K562 (cell line): ENCODE data around the gene CASP9. TPM values are rescaled to one million over a fixed set of nuclear protein-coding genes. Genes with fewer than 3 reads are reported as not detected.

Experiments
- ATAC-seq: fragments of 200-7000 bp; cut with Tn5 transposase; 3 replicates; pipeline ENCODE4 v1.9.1; 2020; ENCODE audit warnings: moderate library complexity
- BruUV-seq: library from RNA; stranded (reverse); fragments of 400-500 nt; replicated peaks from 2 replicates; lab custom pipeline; 2021; lab: Mats Ljungman, UMichigan
- CTCF ChIA-PET: fragments of 300-600 bp; formaldehyde crosslinking; extraction: SDS; loops from one replicate; lab custom pipeline; 2021; ENCODE audit warnings: low intra/inter-chr PET ratio; lab: Yijun Ruan, JAX
- POLR2A ChIA-PET: fragments of 300-600, 350-650 bp; sonication (Branson Sonifier 250); formaldehyde crosslinking; extraction: SDS; loops from one replicate; lab custom pipeline; 2021; ENCODE audit warnings: antibody characterized with exemption, inconsistent platforms; lab: Yijun Ruan, JAX
- DNase-seq, 4 experiments: peaks; one replicate each; pipeline versions ENCODE4 v3.0.0 to v3.0.0-alpha.2; 2011 to 2018; ENCODE audit warnings: low spot score in 3 of 4, mixed read lengths in 3 of 4; ENCODE audit errors: extremely low read depth in 1 of 4
- FAIRE-seq: peaks from 2 replicates; lab custom pipeline; 2011; peaks lifted over from hg19 to GRCh38; lab: Jason Lieb, UNC
- H2AFZ ChIP-seq: 2 replicates; pipeline ENCODE4 v1.6.0; 2011; ENCODE audit warnings: low read depth, low read length, control low read depth, inconsistent platforms
- H3K27ac ChIP-seq: fragments of 200-600 bp; 3 replicates; pipeline ENCODE4 v1.8.0; 2011; ENCODE audit warnings: low read depth, mild to moderate bottlenecking, control low read depth, inconsistent platforms, low read length, moderate library complexity, mixed read lengths; ENCODE audit errors: extremely low read depth
- H3K27me3 ChIP-seq, 2 experiments: fragments of 300-600 bp in 1 of 2; 2 replicates in 1 of 2; 3 replicates in 1 of 2; pipeline versions ENCODE4 v1.6.0 to v1.8.0; 2011; ENCODE audit warnings: inconsistent platforms in 2 of 2, low read length in 2 of 2, mild to moderate bottlenecking in 1 of 2, mixed read lengths in 1 of 2, moderate library complexity in 1 of 2; ENCODE audit not compliant: control insufficient read depth in 2 of 2, insufficient read depth in 2 of 2
- H3K36me3 ChIP-seq: fragments of 300-600 bp; 3 replicates; pipeline ENCODE4 v1.8.0; 2011; ENCODE audit warnings: mild to moderate bottlenecking, low read length, inconsistent platforms; ENCODE audit not compliant: control insufficient read depth, insufficient read depth
- H3K4me1 ChIP-seq, 2 experiments: fragments of 200-600 bp in 1 of 2; replicated peaks in 1 of 2; 2 replicates in 1 of 2; 3 replicates in 1 of 2; pipeline versions ENCODE4 v1.5.1 to v1.8.0; 2011; ENCODE audit warnings: inconsistent platforms in 2 of 2, low read length in 2 of 2, mild to moderate bottlenecking in 1 of 2, mixed read lengths in 1 of 2, moderate library complexity in 1 of 2; ENCODE audit not compliant: control insufficient read depth in 2 of 2, insufficient read depth in 2 of 2
- H3K4me2 ChIP-seq: 2 replicates; pipeline ENCODE4 v1.6.1; 2011; ENCODE audit warnings: low read length, control low read depth, inconsistent platforms, mixed read lengths; ENCODE audit not compliant: insufficient read depth
- H3K4me3 ChIP-seq: fragments of 200-600 bp; sonication (generic), shearing (Covaris generic); 2 replicates; pipeline ENCODE4 v1.5.1; 2016; ENCODE audit warnings: control low read depth, inconsistent platforms
- H3K79me2 ChIP-seq: fragments of 200-600 bp; 3 replicates; pipeline ENCODE4 v1.8.0; 2011; ENCODE audit warnings: low read length, inconsistent platforms; ENCODE audit not compliant: control insufficient read depth, insufficient read depth
- H3K9ac ChIP-seq, 2 experiments: 2 replicates each; pipeline versions ENCODE4 v1.6.0 to v1.6.1; 2011; ENCODE audit warnings: low read depth in 2 of 2, low read length in 2 of 2, control low read depth in 1 of 2, inconsistent platforms in 1 of 2, mild to moderate bottlenecking in 1 of 2, mixed read lengths in 1 of 2; ENCODE audit not compliant: insufficient read depth in 1 of 2
- H3K9me1 ChIP-seq: one replicate; pipeline ENCODE4 v1.6.0; 2011; ENCODE audit warnings: inconsistent platforms, mild to moderate bottlenecking, low read length, moderate library complexity; ENCODE audit not compliant: control insufficient read depth, insufficient read depth
- H3K9me3 ChIP-seq: replicated peaks from 2 replicates; pipeline ENCODE4 v1.5.1; 2011; ENCODE audit warnings: low read depth, low read length, inconsistent platforms; ENCODE audit not compliant: control insufficient read depth, insufficient read depth
- H4K20me1 ChIP-seq: replicated peaks from 2 replicates; pipeline ENCODE4 v1.6.1; 2011; ENCODE audit warnings: low read length, inconsistent platforms, mixed read lengths; ENCODE audit not compliant: control insufficient read depth, insufficient read depth
- CBX3 ChIP-seq, 2 experiments: IDR thresholded peaks; 1 replicate in 1 of 2; 2 replicates in 1 of 2; pipeline ENCODE4 v1.6.1; 2012; ENCODE audit warnings: inconsistent platforms in 2 of 2, low read length in 2 of 2, borderline replicate concordance in 1 of 2, control low read depth in 1 of 2
- CCAR2 ChIP-seq: fragments of 200-400 bp; formaldehyde crosslinking; IDR thresholded peaks from 2 replicates; pipeline ENCODE4 v1.6.1; 2017; ENCODE audit warnings: mild to moderate bottlenecking, low read depth, low read length
- CEBPB ChIP-seq: fragments of 450-650 bp; IDR thresholded peaks from 2 replicates; pipeline ENCODE4 v1.6.1; 2016; ENCODE audit warnings: missing genetic modification characterization, missing compliant biosample characterization
- CREB5 ChIP-seq: fragments of 250-450 bp; sonication (Bioruptor Pico); IDR thresholded peaks from 2 replicates; pipeline ENCODE4 v1.5.0; 2020; ENCODE audit warnings: mild to moderate bottlenecking
- EP300 ChIP-seq: IDR thresholded peaks from 2 replicates; pipeline ENCODE4 v1.6.1; 2012; ENCODE audit warnings: low read length, improper control_type of control experiment
- ERF ChIP-seq: fragments of 450-650 bp; formaldehyde crosslinking; IDR thresholded peaks from 2 replicates; pipeline ENCODE4 v1.4.0; 2020; ENCODE audit warnings: mild to moderate bottlenecking, mixed read lengths
- HDAC6 ChIP-seq: IDR thresholded peaks from 2 replicates; pipeline ENCODE4 v1.6.1; 2012; ENCODE audit warnings: low read depth, mild to moderate bottlenecking, control low read depth, inconsistent platforms, low read length, moderate library complexity
- HLTF ChIP-seq: fragments of 450-650 bp; IDR thresholded peaks from 2 replicates; pipeline ENCODE4 v1.6.1; 2016
- HNRNPLL ChIP-seq: fragments of 200-400 bp; formaldehyde crosslinking; IDR thresholded peaks from 2 replicates; pipeline ENCODE4 v1.6.1; 2017; ENCODE audit warnings: low read length, low read depth, mild to moderate bottlenecking; ENCODE audit not compliant: poor library complexity, severe bottlenecking
- KAT8 ChIP-seq: fragments of 450-650 bp; IDR thresholded peaks from 2 replicates; pipeline ENCODE4 v1.6.1; 2016; ENCODE audit warnings: low read depth, mild to moderate bottlenecking
- MIER1 ChIP-seq: fragments of 450-650 bp; IDR thresholded peaks from 2 replicates; pipeline ENCODE4 v1.6.1; 2016; ENCODE audit warnings: antibody characterized with exemption, mild to moderate bottlenecking, low read depth
- MXI1 ChIP-seq: IDR thresholded peaks from 2 replicates; pipeline ENCODE4 v1.6.1; 2011; ENCODE audit warnings: low read depth, mild to moderate bottlenecking, improper control_type of control experiment, low read length
- NFE2 ChIP-seq: IDR thresholded peaks from 2 replicates; pipeline ENCODE4 v1.6.1; 2014; ENCODE audit warnings: antibody characterized with exemption, low read depth
- SMARCA5 ChIP-seq: fragments of 450-650 bp; IDR thresholded peaks from 2 replicates; pipeline ENCODE4 v1.6.1; 2016
- ZC3H4 ChIP-seq: sonication (generic); formaldehyde crosslinking; IDR thresholded peaks from 2 replicates; pipeline ENCODE4 v1.9.0; 2021; ENCODE audit warnings: missing genetic modification reagents, borderline replicate concordance
- ZNF699 ChIP-seq: fragments of 250-450 bp; sonication (Bioruptor Pico); IDR thresholded peaks from 2 replicates; pipeline ENCODE4 v1.8.0; 2021; ENCODE audit warnings: mild to moderate bottlenecking, moderate library complexity; ENCODE audit not compliant: insufficient replicate concordance
- WGBS: fragments of 100-300 bp; shearing (Covaris generic); methylation state at CpG from one replicate; pipeline ENCODE4 v1.1.6; 2016; ENCODE audit warnings: low coverage, mixed read lengths; ENCODE audit not compliant: insufficient coverage; ENCODE audit errors: missing lambda C conversion rate; 5-methylcytosine and 5-hydroxymethylcytosine counted together
- in situ Hi-C: fragments of 300-500 bp; cut with MboI; formaldehyde crosslinking; loops from 4 replicates; pipeline ENCODE4 v1.15.0; 2018; ENCODE audit warnings: inconsistent platforms, mixed read lengths
- intact Hi-C: fragments of 100-400 bp; cut with micrococcal nuclease; formaldehyde crosslinking; loops from 2 replicates; pipeline ENCODE4 v1.14.2; 2022
- polyA plus RNA-seq, 8 experiments: library from polyadenylated mRNA; depleted of rRNA in 4 of 8; stranded (reverse) in 5 of 8; unstranded in 3 of 8; fragments of >200 nt; fragmentation: Nextera tagmentation in 2 of 8; fragmentation: Illumina TruSeq in 1 of 8; extraction: Ambion mirVana in 2 of 8; extraction: Trizol in 1 of 8; gene quantifications; 2 replicates each; pipeline versions ENCODE4 v1.2.1 to v1.2.3, GENCODE V29; 2011 to 2014; ENCODE audit warnings: inconsistent platforms in 1 of 8, missing spikeins in 1 of 8
- total RNA-seq, 7 experiments: library from RNA; depleted of rRNA in 6 of 7; stranded (reverse); fragments of >200 nt in 6 of 7; fragmentation: Illumina TruSeq in 2 of 7; extraction: Trizol in 2 of 7; gene quantifications; 2 replicates each; pipeline versions ENCODE4 v1.2.1 to v1.2.3, GENCODE V29; 2011 to 2021; ENCODE audit warnings: low replicate concordance in 1 of 7
- TF ChIP-seq, protein P1 (sequence below): sonication (generic); formaldehyde crosslinking; IDR thresholded peaks from 2 replicates; pipeline ENCODE4 v1.8.0; 2022; ENCODE audit warnings: missing genetic modification reagents, mild to moderate bottlenecking, borderline replicate concordance
- TF ChIP-seq, protein P2 (sequence below), 2 experiments: fragments of 450-650 bp; IDR thresholded peaks; 2 replicates each; pipeline ENCODE4 v1.6.1; 2016
- TF ChIP-seq, protein P3 (sequence below): fragments of 450-650 bp; formaldehyde crosslinking; IDR thresholded peaks from 2 replicates; pipeline ENCODE4 v1.4.0; 2022; ENCODE audit warnings: missing genetic modification characterization

CASP9 gene
- total and polyA plus RNA-seq, 9 of the 15 experiments (the other 6 are each of a cell fraction or from before 2014, with no cell fraction given) = 10.8 to 54.1 (median 30.7) TPM

DNA sequence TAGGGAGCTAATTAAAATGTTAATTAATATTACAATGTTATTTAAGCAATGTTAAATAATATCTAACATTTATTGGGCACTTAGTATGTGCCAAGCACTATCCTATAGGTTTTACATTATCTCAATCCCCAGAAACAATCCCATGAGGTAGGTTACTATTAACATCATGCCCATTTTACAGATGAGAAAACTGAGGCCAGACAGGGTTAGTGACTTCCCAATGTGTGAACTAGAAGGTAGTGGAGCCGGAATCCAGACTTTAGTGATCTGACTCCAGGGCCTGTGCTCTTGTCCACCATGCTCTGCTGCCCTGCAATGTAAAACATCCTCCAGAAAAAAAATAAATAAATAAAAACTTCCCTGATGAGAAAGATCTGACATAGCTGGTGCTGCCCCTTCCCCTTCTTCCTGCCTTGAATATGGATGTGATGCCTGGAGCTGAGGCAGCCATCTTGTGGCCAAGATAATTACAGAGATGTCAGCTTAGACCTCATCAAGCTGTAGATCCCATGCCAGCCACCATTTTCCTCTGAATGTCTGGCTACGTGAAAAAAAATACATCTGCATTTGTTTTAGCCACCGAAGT lies 75.0 kb downstream of the CASP9 start (continued):
- no peak for TF ChIP-seq KAT8
- TF ChIP-seq ERF (CRISPR knock-in tag) = no peak
- TF ChIP-seq CEBPB (tag) = no peak
- no peak for TF ChIP-seq MXI1
- TF ChIP-seq SMARCA5 = peak; percentile 73
- TF ChIP-seq CBX3 (IDR thresholded peaks at IDR 0.05; ENCODE audit: borderline replicate concordance in 1 of 2, low read length in 2 of 2) = 0 out of 3 replicates have a peak, but pooled peaks of 1 of the 2 experiments have one; percentile 17
- TF ChIP-seq EP300 = no peak
- no peak for TF ChIP-seq ZC3H4 (CRISPR knock-in tag)
- TF ChIP-seq ZNF699 (CRISPR knock-in tag) = no peak
- no peak for TF ChIP-seq NFE2

DNA sequence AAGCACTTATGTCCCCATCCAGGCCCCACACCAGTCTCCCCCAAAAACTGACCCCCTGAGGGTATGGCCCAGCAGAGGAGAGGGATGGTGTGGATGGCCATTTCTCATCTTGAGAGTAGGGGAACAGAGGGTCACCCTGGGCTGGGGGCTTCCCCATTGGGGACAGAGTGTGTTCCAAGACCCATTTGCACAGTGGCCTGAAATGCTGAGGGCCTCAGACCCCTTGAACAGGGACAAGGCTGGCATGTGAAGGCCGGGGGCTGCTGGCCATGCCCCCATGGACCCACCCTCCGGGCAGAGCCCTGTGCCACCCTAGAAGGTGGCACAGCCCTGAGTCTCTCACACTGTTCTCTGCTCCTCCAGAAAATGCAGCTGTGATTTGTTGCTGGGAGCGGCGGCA lies 77.8 kb downstream of the CASP9 start:
- DNase-seq (no peak), FAIRE-seq (no peak), ATAC-seq (no peak)
- Histone ChIP-seq H3K9me1 (no peaks in the 10 kb centered on the region), H3K9me3 (no peaks in the 10 kb centered on the region), H3K36me3 (no peaks in the 10 kb centered on the region), H3K27ac (no peak overlapping the region), H3K4me1 (peaks cover 7 to 12% of the 10 kb centered on the region in 2 experiments; a peak in 4 of 5 replicates), H3K79me2 (no peaks in the 10 kb centered on the region), H2AFZ (no peak overlapping the region), H3K4me3 (no peak overlapping the region), H3K9ac (no peak overlapping the region; a peak in 1 of 4 replicates), H3K27me3 (no peaks in the 10 kb centered on the region), H4K20me1 (no peaks in the 10 kb centered on the region), H3K4me2 (no peak overlapping the region)
- intact Hi-C loops (no loop called here), in situ Hi-C loops (no loop called here)
- WGBS = 22% methylated on average over 4 of the region's 4 CpGs
- ChIA-PET POLR2A (no interaction called here), CTCF (no interaction called here)
- no TSS peak for BruUV-seq
- TF ChIP-seq MIER1 = no peak
- no peak for TF ChIP-seq CREB5 (CRISPR knock-in tag)
- TF ChIP-seq HNRNPLL = no peak
- TF ChIP-seq, protein P1, sequence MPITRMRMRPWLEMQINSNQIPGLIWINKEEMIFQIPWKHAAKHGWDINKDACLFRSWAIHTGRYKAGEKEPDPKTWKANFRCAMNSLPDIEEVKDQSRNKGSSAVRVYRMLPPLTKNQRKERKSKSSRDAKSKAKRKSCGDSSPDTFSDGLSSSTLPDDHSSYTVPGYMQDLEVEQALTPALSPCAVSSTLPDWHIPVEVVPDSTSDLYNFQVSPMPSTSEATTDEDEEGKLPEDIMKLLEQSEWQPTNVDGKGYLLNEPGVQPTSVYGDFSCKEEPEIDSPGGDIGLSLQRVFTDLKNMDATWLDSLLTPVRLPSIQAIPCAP (CRISPR knock-in tag) = no peak
- no peak for TF ChIP-seq HLTF
- TF ChIP-seq HDAC6 = no peak
- TF ChIP-seq, protein P2, sequence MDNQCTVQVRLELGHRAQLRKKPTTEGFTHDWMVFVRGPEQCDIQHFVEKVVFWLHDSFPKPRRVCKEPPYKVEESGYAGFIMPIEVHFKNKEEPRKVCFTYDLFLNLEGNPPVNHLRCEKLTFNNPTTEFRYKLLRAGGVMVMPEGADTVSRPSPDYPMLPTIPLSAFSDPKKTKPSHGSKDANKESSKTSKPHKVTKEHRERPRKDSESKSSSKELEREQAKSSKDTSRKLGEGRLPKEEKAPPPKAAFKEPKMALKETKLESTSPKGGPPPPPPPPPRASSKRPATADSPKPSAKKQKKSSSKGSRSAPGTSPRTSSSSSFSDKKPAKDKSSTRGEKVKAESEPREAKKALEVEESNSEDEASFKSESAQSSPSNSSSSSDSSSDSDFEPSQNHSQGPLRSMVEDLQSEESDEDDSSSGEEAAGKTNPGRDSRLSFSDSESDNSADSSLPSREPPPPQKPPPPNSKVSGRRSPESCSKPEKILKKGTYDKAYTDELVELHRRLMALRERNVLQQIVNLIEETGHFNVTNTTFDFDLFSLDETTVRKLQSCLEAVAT (IDR thresholded peaks at IDR 0.05) = no peak
- TF ChIP-seq, protein P3, sequence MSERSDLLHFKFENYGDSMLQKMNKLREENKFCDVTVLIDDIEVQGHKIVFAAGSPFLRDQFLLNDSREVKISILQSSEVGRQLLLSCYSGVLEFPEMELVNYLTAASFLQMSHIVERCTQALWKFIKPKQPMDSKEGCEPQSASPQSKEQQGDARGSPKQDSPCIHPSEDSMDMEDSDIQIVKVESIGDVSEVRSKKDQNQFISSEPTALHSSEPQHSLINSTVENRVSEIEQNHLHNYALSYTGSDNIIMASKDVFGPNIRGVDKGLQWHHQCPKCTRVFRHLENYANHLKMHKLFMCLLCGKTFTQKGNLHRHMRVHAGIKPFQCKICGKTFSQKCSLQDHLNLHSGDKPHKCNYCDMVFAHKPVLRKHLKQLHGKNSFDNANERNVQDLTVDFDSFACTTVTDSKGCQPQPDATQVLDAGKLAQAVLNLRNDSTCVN (CRISPR knock-in tag) = no peak
- no peak for TF ChIP-seq CCAR2
